Medulla oblongata (tissue), 1 donor: ENCODE results near the gene GPATCH4.

Experiments
- DNase-seq: peaks from one replicate; pipeline ENCODE4 v3.0.0-alpha.2; 2015; ENCODE audit errors: extremely low spot score

GPATCH4 gene

DNA sequence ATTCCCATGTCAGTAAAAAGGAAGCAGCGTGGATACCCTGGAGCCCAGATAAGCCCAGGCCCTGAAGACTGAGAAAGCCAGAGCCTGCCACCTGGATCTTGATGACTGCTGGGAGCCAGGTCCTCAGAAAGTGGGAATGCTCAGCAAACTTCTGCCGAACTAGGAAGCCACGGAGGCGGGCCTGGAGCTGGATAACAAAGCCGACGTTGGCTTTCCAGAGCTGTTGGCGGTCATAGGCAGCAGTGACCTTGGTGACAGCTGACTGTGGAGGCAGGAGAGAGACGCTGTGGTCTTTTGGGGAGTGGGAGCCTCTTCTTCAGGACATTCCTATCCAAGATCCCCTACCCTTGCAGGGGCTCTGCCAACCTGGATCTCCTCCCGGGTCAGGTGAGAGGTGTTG is 53.3 kb downstream of the GPATCH4 start:
- DNase-seq: no peak

DNA sequence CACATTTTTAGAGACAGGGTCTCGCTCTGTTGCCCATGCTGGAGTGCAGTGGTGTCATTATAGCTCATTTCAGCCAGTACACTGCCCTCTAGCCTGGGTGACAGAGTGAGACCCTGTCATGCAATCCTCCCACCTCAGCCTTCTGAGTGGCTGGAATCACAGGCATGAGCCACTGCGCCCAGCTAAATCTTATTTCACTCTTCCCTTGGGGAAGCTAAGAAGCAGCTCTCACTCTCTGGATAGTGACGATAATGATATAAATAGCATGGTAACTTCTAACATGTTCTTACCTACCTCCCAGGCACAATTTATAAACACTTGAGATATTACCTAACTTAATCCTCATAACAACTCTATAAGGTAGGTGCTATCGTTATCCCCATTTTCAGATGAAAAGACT is 53.8 kb downstream of the GPATCH4 start:
- DNase-seq: no peak

DNA sequence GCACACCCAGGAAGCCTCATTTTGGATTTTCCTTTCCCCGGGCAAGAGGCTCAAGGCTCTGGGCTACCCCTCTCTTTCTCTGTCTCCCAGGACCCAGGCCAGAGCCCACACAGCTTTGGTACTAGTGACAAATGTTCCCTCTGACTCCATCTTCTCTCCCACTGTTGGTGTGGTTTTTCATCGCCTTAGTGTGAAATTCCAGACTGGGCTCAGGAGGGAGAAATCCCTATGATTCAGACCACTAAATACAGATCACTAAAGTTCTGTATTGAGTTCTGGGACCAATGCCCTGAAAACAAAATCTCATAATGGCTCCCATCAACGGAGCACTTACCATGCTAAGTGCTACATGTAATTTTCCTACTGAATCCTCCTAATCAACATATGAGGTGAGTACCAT is 55.0 kb downstream of the GPATCH4 start:
- no peak for DNase-seq

DNA sequence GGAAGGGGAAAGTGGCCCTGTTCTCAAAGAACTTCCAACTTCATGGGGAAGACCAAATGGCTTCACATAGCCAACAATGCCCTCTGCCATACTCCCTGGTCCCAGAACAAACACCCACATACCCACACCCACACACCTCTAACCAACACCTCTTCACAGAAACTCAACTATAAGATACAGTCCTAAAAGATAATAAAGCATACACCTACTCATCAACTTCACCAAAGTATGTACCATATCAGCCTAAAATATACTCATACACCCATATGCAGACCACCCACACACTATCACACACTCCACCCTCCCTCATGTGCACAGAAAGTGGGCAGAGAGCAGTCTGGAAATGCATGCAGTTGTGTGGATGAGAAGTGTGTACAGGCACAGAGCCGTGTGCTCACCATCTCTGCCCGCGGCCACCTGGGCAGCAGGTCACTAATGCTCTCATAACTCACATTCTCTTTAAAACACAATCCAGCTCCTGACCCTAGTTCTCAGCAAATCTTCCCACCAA is 56.6 kb downstream of the GPATCH4 start:
- no peak for DNase-seq
